ENCODE data around the gene PDSS1.
"Not testable (repeated sequence)": the region's sequence is repeated elsewhere in the genome, so short reads cannot be mapped to it uniquely, and the experiment has no call there.

Gene PDSS1

DNA sequence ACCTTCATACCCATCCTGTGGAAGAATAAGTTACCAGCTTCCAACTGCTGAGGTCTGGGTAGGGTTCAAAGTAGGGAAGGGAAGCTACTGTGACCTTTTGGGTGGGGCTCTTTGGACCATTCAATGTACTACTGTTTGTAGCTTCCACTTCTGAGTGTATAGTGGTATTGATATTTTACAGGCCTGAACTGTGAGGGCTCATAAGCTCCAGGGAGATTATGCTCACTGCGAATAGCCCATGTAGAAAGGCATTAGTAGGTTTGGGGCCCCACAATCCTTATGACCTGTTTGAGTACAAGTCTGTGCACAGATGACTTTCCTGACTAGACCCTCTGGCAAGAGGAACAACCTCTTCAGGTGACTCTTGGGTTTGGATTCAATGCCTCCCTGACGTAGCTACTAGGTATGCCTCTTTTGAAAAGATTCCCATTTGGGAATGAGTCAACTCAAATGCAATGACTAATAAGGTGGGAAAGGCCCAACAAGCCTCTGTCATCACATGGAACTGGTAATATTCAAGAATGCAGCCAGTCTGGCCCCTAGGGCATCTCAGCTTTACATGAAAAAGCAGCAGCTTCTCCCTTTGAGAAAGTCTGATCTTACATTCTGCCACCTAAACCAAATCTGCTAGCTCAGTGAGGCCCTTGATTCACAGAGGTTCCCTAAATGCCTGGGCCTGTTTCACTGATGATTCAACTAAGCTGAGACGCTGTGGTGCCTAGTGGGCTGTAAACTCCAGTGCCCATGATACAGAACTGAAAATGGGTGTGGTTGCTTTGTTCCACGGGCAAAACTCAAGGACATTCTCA lies 83.5 kb downstream of the PDSS1 start:
- intact Hi-C loops (cut with DNase I): no loop called here

DNA sequence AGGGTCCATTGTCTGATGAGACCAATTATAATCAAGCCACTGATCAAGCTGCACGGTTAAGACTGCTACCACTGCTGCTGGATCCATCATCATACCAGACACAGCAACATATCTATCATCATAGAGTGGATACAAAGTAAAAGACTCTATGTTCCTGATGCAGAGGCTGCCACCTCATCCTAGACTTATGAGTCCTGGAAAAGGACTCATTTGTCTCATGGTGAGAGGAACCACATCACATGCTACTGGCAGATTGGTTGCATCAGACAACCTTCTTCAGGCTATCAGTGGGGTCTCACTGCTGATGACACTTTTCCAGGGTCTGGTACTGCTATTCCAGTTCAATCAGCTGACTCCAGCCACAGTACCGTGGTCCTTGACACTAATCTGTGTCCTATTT lies 84.3 kb downstream of the PDSS1 start:
- intact Hi-C loops (cut with DNase I): no loop called here

More for the DNA sequence above, 83.5 kb downstream of the PDSS1 start:
- DNase-seq: peak in 2 of 42 donors; percentile 5 to 58

DNA sequence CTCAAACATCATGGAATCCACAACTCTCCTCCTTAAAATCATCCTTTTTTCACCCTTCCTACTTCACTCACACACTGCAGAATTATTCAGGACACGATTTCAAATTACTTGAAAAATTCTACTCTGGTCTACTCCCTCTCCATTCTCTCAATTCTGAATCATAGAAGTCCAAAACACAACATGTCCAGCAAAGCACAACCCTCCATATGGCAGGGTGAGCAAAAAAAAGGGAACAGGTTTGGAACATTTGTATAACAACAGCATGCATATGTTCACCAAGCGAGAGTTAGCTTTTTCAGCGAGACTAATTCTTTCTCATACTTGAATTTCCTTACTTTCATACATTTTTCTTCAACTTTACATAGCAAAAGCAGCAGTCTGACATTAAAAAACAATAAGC lies 89.9 kb downstream of the PDSS1 start:
- intact Hi-C loops (cut with DNase I): no loop called here

More for the DNA sequence above, 84.3 kb downstream of the PDSS1 start:
- DNase-seq: no peak

DNA sequence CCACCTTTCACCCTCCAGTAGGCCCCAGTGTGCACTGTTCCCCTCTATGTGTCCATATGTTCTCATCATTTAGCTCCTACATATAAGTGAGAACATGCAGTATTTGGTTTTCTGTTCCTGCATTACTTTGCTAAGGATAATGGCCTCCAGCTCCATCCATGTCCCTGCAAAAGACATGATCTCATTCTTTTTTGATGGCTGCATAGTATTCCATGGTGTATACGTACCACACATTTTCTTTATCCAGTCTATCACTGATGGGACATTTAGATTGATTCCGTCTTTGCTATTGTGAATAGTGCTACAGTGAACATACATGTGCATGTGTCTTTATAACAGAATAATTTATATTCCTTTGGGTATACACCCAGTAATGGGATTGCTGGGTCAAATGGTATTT lies 92.3 kb downstream of the PDSS1 start:
- DNase-seq; intact Hi-C loops (cut with DNase I): not testable (repeated sequence)

More for the DNA sequence above, 89.9 kb downstream of the PDSS1 start:
- DNase-seq: no peak

DNA sequence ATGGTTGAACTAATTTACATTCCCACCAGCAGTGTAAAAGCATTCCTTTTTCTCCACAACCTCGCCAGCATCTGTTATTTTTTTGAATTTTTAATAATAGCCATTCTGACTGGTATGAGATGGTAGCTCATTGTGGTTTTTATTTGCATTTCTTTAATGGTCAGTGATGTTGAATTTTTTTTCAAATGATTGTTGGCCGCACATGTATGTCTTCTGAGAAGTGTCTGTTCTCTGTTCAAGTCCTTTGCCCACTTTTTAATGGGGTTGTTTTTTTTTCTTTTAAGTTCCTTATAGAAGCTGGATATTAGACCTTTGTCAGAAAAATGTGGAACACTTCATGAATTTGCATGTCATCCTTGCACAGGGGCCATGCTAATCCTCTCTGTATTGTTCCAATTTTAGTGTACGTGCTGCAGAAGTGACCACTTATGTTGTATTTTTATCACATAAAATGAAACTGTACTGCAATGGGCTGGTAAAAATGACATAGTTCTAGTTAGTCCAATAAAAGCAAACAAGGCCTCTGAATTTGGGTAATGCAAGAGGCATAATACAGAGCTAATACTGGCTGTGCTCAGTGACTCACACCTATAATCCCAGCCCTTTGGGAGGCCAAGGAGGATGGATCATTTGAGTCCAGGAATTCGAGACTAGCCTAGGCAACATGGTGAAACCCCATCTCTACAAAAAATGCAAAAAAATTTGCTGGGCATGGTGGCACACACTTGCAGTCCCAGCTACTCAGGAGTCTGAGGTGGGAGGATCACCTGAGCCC lies 92.9 kb downstream of the PDSS1 start:
- intact Hi-C loops (cut with DNase I): no loop called here
- DNase-seq: no peak

DNA sequence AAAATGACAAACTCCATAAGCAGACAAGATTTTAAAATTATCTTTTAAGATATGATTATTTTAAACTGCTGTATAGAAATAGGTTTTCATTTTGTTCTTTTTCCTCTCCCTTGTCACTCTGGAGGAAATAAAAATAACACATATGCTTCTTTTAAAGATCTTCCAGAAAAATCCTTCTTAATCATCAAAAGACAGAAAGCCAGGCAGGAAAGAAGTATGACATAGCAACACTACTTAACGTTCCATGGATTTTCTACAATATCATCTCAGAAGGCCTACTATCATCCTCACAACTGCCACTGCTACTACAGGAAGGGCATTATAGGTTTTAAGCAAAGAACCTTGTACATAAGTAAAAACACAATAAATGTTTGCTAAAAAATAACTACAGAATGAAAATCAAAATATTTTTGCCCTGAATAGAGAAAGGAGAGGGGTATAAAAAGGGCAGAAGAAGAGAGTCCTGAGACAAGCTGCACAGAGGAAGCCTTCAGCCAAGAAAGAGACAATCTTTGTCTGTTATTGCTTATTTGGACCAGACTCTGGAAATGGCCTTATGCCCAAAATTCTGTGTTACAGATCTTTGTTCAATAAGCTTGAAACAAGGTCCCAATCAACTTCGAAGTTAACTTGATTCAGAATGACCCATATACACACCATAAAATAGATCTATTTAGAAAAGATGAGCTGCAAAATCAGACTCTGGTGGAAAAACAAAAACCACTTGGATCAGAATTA lies 95.4 kb downstream of the PDSS1 start:
- intact Hi-C loops (cut with DNase I): no loop called here
- peak in 4 of 42 donors; percentile 13 to 59 (median 19) for DNase-seq

Measured in head of caudate nucleus (tissue), 42 donors.